ENCODE measurements around the gene CABP4.

Gene CABP4

GRCh38 chr11:67496113-67496512 is 41.0 kb downstream of the CABP4 start:
- no peak for DNase-seq (ENCODE audit: low read depth in 2 of 2)

DNA sequence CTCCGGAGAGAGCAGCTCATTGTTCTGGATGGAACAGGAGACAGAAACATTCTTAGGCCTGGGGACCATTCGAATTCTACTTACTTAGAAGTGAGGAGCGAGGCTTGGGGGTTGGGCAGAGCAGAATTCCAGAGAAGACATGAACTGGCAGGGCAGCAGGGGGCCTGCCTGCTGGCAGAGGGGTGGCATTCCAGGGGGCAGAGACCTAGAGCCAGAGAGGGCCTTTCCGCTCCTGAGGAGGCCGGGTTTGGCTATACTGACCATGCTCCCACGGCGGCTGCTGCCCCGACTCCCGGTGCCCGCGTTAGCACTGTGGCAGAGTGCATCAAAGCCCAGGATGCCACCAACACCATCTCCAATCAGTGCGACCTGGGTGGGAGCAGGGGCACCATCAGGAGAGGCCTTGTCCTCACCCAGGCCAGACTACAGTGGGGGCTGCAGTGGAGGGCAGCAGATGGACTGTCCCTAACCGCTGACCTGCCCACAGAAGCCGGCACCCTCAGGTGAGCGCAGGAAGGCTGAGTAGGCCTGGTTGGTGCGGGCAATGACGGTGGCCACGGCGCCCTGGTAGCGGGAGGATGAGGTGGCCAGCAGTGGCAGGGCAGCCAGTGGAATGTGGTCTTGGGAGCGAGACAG is 42.6 kb downstream of the CABP4 start:
- no peak for DNase-seq (ENCODE audit: low read depth in 2 of 2)

DNA sequence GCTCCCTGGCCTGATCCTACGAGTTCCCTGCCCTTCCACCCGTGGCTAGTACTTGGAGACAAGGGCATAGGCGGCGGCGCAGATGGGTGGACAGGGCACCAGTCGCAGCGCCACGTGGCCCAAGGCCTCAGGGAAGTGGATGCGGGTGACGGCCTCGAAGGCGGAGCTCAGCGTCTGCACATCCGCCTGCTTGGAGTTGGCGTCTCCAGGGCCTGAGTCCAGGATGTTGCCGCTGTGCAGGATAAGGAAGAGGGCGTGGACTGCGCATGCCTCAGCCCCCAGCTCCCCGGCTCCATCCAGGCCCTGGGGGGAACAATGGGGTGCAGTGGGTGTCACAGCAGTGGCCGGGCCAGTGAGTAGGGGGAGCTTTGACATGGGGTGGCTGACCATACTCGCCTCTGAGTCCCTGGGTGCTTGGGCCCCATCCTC is 43.4 kb downstream of the CABP4 start:
- DNase-seq (ENCODE audit: low read depth in 2 of 2) = no peak

- DNase-seq (ENCODE audit: low read depth in 2 of 2) = no peak
Observed at GRCh38 chr11:67499808-67500483, 44.8 kb downstream of the CABP4 start.

DNA sequence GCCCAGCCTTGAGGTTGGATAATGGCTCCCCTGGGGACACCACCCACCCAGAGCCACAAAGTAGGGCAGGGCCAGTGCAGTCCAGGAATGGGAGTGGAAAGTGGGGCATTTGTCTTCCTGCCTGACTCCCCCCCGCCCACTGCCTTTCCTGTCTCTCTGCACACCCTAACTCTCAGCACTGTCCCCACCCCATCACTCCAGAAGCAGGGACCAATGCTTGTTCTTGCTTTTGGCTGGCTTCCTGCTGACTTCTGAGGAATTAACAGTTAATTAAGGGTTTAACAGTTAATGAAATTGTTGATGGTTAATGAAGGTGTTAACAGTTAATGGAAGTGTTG is 45.3 kb downstream of the CABP4 start:
- DNase-seq (ENCODE audit: low read depth in 2 of 2) = no peak

- DNase-seq (ENCODE audit: low read depth in 2 of 2) = no peak
Observed at GRCh38 chr11:67500831-67501715, 45.9 kb downstream of the CABP4 start.

GRCh38 chr11:67501854-67502253 is 46.7 kb downstream of the CABP4 start:
- no peak for DNase-seq (ENCODE audit: low read depth in 2 of 2)

GRCh38 chr11:67502328-67502979 is 47.3 kb downstream of the CABP4 start:
- no peak for DNase-seq (ENCODE audit: low read depth in 2 of 2)

DNA sequence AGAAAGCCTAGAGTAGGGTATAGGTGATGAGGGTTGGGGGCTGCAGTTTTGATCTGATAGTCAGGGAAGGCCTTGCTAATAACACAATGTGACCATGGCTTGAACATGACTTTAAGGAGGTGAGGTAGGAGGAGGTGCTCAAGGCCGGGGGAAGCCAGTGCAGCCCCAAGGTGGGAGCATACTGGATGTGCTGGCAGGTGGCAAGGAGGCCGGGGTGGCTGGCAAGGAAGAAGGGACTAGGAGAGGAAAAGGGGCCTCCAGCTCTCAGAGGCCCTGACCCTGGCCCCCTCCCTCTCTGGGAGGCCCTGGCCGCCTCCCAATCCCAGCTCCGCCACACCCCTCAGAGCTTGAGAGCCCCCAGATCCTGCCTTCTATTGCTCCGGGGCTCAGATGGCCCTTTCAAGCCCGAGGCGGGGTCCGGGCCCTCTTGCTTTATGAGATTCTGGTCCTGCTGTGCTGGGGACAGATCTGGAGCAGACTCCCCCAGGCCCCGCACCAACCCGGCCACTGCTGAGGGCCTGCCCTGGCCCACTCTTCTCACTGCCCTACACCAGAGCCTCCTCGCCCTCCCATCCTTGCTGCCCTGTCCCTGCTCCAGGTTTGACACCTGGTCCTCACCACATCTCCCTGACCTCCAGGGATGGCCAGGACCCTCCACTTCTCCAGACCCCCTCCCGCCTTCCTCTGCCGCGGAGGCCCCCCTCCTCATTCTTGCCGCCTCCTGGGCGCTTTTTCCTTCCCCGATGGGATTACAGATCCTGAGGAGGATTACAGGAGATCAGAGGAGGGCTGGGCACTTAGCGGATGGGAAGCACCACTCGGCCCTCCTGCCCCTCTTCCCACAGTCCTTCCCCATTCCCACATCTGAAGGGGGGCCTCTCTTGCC is 48.2 kb downstream of the CABP4 start:
- DNase-seq (ENCODE audit: low read depth in 2 of 2) = no peak

DNA sequence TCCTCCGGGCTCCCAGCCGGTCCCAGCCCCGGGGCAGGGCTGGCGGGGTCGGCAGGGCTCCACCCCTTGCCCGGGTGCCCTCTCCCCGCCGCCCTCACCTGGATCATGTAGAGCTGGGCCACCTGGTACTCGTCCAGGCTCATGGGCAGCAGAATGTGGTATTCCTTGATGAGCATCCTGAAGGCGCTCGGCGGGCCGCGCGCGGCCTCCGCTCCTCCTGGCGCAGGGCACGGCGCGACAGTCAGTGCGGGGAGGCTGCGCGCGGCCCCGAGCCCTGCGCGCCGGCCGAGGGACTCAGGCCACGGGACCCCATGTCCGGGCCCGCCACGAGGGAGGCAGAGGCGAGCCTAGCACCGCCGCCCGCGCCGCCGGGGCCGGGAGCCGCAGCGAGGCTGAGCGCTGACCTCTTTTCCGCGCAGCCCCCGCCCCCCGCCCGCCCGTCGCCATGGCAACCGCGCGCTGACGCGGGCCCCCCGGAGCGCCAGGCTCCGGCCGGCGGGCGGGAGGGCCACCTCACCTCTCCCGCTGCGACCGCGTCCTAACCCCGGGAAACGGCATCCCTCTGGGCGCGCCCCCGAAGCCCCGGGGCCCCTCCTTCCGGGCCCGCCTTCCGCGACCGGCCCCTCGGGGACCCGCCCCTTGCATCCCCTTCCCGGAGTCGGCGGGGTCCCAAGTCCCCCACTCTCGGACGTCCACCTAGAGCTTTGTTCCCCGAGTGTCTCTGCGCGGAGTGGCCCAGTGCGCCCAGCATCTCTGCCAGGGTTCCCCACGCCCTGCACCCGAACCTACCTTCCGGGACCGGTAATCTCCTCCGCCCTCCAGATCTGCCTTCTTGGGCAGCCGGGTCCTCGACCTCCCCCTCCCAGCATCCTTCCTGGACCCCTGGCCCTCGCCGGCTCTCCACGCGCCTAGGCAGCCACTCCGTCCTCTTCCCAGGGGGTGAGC is 49.1 kb downstream of the CABP4 start:
- peak in 1 of 2 donors; percentile 37 for DNase-seq (ENCODE audit: low read depth in 2 of 2)

DNA sequence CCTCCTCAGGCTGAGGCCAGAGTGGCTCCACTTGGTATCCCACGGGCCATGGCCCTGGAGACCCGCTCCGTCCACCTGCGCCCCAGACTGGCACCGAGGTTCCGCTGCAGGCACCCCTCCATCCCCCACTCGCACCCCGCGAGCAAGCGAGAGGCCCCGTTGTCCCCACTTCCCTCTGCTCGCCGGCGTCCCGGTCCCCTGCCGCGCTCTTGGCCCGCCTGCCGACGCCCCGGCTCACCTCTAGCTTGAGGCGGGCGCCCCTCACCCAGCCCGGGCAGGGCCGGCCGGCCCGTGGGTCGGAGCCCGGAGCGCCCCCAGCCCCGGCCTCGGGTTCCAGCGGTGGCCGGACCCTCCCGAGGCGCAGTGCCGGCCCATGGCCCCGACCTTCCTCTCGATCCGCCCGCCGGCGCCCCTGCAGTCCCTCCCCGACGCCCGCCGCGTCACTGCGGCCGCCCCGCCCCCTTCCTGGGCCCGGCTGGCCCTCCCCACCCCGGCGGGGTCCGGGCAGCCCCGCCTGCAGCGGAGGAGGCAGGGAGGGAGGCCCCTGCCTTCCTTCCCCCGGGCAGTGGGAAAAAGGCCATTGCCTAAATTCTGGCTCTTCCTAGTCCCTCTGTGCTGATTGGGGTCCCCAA is 49.9 kb downstream of the CABP4 start, which contains the start of gene PITPNM1:
TSS of gene PITPNM1 (minus strand) at position 414 of the 632 bp plus-strand sequence. CDS start 1,183 bp downstream, outside the sequence.
- DNase-seq (ENCODE audit: low read depth in 2 of 2) = peak in 1 of 2 donors; percentile 77

- DNase-seq (ENCODE audit: low read depth in 2 of 2) = peak; percentile 82 to 90
Observed at GRCh38 chr11:67505605-67506396, 50.6 kb downstream of the CABP4 start.

DNA sequence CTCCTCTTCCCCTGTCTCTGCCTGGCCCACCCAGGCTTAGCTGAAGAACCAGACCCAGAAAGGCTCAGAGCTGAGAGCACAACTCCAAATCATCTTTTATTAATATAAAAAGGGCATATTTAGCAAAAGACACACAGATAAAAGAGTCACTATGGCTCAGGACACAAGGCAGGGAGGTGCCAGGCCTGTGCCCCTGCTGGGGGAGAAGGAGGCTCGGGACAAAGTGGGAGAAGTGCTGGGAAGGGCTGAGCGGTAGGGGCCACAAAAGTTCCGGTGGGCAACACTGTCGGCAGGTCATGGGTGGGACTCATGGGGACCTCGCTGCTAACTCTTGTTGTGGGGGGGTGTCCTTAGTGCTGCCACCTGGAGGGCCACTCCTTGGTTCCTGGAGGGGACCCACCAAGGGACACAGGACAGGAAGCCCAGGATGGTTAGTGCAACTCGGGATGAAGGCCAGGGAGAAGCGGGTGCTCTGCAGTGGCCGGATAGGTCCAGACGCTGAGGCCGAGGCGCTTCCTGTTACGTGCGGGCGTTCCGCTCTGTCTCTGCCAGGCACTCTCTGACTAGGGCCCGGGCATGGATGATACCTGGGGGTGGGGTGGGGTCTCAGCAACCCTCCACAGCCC is 51.4 kb downstream of the CABP4 start:
- no peak for DNase-seq (ENCODE audit: low read depth in 2 of 2)

- DNase-seq (ENCODE audit: low read depth in 2 of 2) = no peak
Observed at GRCh38 chr11:67507242-67507863, 52.2 kb downstream of the CABP4 start.

DNA sequence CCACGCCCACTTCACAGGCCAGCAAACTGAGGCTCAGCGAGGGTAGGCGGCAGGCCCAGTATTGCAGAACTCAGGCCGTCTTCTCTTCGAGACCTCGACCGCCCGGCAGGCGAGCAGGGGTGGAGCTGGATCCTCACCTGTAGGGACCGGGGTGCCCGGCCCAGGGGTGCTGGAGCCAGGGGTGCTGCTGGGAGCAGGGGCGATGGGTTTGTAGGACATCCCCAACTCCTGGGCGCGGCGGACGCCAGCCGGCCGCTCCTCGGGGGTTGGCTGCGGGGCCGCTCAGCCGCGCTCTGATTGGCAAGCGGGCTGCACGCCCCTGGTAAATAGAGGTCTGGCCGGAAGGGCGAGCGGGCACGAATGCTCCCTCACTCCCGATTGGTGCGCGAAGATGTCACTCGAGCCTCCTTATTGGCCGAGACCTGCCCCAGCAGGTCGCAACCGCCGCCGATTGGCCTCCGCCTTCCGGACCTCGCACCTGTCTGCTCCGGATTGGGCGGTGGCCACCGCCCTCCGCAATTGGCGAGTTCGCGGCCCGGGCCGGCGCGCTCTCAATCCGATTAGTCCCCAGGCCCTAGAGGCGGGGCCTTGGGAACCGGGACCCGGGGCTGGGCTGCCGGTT is 52.8 kb downstream of the CABP4 start, which contains the start of gene CDK2AP2:
TSS of gene CDK2AP2 (minus strand) at position 299 of the 622 bp plus-strand sequence. CDS start at position 219, 80 bp downstream.
- peak; percentile 93 to 97 for DNase-seq (ENCODE audit: low read depth in 2 of 2)

DNA sequence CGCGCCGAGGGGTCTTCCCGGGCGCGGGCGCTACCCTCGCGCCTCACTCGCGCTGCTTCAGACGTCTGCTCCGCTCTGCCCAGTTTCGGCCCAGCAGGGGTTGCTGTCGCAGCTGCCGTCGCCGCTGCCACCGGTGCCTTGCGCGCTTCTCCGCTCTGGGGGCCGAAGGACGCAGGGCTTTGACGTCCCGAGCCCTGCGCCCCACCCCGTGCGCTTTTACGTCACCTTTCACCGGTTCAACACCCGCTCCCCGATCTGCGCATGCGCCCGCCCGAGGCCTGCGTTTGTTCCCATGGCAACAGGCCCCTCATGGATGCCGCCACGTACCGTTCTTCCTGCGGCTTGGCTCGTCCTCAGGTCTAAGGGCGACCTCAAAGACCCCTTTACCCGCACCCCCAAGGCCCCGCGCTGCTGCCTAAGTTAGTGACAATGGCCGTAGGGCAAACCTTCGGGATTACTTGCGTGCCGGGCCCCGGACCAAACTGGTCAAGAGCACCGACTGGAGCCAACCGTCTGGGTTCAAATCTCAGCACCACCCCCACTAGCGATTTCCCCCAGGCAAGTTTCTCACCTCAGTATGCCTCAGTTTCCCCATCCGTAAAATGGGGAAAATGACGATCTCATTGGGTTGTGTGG is 53.5 kb downstream of the CABP4 start:
- peak; percentile 99 for DNase-seq (ENCODE audit: low read depth in 2 of 2)

- no peak for DNase-seq (ENCODE audit: low read depth in 2 of 2)
Observed at GRCh38 chr11:67510023-67510345, 54.8 kb downstream of the CABP4 start.
